ENCODE measurements around the gene MAP2K5.

DNA sequence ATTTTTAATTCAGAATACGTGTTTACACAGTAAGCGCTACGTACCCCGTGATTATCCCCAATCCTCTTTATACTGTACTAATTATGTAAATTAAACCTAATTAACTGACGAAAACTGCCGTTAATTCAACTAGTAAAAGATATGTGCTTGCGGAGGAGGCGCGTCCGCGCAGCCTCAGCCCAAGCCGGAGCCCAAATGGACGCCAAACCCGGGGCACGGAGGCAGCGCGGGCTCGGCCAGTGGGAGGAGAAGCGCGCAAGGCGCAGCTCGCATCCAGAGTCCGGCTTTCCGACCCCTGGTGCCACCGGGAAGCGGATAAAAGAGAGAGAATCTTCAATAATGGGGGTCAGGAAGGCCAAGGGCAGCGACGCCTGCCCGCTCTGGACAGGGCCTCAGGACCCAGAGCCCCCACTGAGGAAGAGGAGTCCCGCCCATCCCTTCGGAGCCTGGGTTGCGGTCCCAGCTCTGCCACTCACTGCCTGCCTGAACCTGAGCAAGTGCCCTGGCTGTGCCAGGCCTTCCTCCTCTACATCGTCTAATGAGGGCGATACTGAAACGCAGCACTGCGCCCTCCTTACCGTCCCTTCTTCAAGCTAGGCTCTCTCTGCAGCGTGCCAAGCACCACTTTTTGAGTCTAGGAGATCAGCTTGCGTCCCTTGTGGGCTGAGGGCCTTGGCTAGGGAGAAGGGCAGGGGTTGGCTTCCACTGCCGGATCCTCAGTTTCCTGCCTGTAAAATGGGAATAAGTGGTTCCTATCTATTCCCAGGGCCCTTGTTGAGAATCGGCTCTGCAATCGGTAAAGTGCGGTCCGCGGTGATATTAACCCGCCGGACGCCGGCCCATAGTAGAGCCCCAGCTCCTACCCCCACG is 277.9 kb downstream of the MAP2K5 start:
- TF ChIP-seq, protein P1, sequence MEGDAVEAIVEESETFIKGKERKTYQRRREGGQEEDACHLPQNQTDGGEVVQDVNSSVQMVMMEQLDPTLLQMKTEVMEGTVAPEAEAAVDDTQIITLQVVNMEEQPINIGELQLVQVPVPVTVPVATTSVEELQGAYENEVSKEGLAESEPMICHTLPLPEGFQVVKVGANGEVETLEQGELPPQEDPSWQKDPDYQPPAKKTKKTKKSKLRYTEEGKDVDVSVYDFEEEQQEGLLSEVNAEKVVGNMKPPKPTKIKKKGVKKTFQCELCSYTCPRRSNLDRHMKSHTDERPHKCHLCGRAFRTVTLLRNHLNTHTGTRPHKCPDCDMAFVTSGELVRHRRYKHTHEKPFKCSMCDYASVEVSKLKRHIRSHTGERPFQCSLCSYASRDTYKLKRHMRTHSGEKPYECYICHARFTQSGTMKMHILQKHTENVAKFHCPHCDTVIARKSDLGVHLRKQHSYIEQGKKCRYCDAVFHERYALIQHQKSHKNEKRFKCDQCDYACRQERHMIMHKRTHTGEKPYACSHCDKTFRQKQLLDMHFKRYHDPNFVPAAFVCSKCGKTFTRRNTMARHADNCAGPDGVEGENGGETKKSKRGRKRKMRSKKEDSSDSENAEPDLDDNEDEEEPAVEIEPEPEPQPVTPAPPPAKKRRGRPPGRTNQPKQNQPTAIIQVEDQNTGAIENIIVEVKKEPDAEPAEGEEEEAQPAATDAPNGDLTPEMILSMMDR (IDR thresholded peaks at IDR 0.05): no peak
- TF ChIP-seq POLR2A (IDR thresholded peaks at IDR 0.05): no peak
- no peak for TF ChIP-seq EP300 (IDR thresholded peaks at IDR 0.05)
- TF ChIP-seq POLR2AphosphoS5 (IDR thresholded peaks at IDR 0.05): no peak
